Globus pallidus (tissue), 1 donor: ENCODE results near the gene P4HTM.

Experiments
- DNase-seq: peaks from one replicate; pipeline ENCODE4 v3.0.0-alpha.2; 2015; ENCODE audit warnings: low spot score

Gene P4HTM

DNA sequence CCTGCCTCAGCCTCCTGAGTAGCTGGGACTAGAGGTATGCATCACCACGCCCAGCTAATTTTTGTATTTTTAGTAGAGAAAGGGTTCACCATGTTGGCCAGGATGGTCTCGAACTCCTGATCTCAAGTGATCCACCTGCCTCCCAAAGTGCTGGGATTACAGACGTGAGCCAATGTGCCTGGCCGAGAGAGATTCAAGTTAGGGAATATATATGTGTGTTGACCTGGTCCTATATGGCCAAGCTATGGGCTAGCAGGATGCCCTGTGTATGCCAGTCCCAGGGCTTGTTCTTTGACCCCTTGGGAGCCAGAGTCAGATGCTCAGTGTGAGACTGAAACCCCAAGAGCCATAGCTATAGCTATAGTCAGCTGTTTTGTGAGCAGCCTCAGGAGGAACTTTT lies 33.7 kb downstream of the P4HTM start:
- no peak for DNase-seq

DNA sequence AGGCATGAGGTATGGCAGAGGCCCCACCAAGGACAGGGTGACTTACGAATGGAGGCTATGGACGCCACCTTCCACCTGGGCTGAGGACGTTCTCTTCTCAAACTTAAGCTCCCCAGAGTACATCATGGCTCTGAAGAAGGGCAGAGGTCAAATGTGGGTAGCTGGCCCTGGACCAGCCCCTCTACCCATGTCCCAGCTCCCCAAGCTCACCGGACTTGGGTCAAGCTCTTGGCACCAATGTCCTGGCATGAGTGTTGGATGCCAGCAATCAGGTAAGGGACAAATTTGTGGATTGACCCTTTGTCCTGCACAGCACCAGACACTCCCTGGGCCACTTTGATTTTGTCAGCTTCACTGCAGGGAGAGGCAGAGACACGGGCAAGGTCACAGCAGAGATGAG lies 34.4 kb downstream of the P4HTM start:
- DNase-seq: no peak

DNA sequence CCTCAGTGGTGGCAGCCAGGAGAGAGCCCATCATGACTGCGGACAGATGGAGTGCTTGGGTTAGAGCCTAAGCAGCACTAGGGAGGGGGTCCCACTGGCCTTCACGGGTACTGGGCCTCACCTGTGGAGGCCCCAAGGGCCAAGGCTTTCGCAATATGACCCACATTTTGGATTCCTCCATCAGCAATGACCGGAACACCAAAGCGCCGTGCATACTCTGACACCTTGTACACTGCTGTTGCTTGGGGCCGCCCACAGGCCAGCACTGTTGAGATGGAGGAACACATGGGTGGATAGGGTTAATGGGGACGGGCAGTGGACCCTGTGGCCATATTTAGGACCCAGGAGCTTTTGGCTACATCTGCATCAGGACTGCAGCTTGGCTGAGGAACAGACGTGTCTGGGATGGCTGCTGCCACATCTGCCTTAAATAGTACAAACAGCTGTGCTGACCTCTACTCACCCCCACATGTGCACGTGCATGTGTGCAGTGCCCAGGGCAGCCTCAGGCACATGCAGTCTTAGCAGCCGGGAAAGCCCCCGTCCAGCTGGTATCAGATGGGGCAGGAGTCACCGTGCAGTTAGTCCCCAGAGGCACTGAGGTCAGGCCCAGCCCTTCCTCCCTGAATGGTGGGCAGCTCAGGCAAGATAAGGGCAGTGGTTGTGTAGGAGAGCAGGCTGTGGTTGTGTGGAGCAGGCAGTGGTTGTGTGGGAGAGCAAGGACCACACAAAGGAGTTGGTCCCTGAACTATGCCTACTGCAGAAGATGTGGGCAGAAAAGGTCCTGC lies 35.2 kb downstream of the P4HTM start:
- DNase-seq: no peak

DNA sequence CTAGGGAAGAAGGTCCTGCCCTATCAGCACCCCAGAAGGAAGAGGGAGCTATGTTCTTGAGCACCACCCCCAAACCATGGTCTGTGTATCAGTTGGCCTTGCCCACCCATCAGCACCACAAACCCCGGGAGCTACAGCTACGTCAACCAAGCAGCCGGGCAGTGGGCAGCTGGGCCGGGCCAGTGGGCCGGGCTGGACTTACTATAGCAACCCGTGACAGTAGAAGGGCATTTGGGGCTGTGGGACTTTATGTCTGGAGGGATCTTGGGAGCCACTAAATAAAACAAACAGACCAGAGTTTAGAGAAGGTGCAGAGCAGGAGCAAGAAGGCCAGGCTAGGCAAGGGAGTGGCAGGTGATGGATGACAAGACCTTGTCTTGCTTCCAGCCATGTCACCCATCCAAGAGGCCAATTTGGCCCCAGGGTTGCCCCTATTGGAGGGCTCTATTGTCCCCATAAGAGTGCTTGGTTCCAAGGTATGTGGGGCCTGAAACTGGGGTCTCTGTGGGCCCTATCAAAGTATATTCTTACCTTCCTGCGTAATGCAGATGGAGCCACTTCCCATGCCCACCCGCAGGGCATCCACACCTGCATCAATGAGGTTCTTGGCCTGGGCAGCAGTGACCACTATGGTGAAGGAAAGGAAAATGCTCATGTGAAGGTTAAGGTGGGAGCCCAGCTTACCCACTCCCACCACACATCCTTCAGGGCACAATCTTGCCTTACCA lies 35.9 kb downstream of the P4HTM start:
- DNase-seq: no peak

DNA sequence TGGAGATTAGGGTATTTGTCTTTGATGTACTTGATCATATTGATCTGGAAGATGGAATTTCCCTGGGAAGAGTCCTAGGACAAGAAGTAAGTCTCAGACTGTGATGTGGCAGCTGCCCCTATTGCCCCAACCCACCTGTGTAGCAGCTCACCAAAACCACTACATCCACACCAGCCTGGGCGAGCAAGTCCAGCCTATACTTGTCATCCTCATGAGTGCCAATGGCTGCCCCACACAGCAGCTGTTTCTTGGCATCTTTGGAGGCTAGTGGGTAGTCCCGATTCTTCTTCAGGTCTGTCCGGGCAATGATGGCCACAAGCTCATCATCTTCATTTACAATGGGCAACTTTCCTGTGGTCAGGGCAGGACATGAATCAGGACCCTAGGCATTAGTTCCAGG lies 36.5 kb downstream of the P4HTM start:
- DNase-seq: no peak

DNA sequence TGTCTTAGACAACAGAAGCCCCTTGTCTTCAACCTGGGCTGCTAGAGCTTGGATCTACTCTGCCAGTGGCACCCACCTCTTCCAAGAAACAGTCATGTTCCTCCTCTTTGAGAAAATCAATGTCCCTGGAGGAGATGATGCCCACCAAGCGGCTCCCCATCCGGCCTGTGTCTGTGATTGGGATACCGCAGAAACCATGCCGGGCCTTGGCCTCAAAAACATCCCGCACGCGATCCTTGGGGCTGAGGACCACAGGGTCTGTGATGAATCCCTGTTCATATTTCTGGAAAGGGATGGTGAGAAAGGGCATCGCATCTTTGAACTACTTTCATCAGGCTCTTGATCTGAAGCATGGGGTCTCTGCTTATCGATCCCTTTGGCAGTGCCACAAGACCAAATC lies 37.6 kb downstream of the P4HTM start:
- DNase-seq: no peak

DNA sequence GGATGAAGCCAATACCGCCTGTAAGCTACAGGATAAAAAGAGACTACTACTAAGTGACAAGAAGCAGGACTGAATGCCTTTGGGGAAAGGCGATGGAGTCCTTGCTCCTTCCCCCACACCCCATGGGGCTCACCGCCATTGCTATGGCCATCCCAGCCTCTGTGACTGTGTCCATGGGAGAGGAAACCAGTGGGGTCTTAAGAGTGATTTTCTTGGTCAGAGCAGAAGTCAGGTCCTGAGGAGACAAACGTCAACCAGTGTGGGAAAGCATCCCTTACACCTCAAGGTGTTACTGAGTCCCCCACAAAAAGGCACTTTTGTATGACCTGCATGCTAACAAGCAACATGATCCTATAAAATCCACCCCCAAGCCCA lies 38.2 kb downstream of the P4HTM start:
- DNase-seq: no peak

DNA sequence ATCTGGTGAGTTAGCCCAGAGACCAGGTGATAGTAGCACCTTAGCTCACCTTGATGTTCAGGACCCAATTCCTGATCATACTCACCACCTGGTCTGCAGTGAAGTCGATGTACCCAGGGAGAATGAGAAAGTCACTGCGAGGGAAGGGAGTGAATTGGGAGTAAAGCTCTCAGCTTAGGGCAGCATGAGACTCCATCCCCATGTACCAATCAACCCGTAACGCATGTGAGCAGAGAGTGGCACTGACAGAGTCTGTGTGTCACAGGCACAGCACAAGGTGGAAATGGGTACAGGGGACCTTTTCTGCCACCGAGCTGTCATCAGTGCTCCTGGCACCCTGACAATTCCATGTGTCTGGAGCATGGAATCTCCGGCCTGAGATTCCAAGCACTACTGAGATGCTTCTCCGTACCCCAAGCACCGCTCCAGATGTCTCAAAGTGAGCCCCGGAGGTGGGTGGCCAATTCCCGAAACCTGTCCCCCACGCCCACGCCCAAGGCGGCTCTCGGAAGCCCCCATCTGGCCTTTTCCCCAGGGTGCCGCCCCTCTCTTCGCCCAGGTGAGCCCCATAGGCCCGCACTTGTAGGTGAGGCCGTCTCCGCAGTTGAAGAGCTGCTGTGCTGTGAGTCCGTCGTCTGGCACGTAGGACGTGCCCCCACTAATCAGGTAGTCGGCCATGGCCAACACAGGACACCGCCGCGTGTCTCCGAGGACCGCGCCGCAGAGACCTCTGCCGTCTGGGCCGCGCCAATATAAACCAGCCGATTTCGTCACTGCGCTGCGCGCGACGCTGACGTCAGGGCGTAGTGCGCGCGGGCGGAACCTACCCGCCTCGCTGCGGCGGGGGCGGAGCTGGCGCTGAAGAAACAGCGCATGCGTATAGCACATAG lies 38.9 kb downstream of the P4HTM start, which contains the start of gene IMPDH2:
Gene IMPDH2 (minus strand): TSS at position 726 of the 890 bp plus-strand sequence. CDS start 48 bp downstream, at position 678.
- peak; percentile 95 for DNase-seq

DNA sequence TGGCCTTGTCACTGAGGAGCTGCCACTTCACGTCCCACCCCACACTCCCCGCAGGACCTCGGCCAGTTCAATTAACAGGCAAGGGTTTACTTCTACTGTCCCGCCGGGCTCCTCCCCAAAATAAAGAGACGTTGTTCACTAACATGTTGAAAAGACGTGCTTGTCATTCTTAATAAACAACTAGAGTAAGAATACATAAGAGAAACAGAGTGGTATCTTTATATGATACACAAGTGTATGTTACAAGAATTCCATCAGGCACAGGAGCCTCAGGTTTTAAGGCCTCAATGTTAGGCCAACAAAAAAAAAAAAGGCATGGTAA lies 39.5 kb downstream of the P4HTM start:
- DNase-seq: no peak

DNA sequence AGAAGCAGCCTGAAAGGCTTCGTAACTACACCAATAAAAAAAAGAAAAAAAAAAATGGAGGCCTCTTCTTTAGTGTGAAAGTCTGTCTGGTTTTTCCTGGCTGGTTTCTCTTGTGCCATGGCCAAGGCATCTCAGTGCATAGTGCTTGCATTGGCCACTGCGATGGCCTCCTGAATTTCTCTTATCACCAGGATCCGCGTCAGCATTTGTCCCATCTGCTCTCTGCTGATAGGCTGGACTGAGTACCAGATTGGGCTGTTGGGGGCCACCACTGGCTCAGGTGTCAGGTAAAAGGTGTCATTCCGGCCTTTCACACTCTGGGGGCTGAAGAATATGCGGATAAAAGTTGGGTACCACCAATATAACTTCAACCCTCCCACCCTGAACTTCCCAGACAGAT lies 40.3 kb downstream of the P4HTM start:
- DNase-seq: no peak

DNA sequence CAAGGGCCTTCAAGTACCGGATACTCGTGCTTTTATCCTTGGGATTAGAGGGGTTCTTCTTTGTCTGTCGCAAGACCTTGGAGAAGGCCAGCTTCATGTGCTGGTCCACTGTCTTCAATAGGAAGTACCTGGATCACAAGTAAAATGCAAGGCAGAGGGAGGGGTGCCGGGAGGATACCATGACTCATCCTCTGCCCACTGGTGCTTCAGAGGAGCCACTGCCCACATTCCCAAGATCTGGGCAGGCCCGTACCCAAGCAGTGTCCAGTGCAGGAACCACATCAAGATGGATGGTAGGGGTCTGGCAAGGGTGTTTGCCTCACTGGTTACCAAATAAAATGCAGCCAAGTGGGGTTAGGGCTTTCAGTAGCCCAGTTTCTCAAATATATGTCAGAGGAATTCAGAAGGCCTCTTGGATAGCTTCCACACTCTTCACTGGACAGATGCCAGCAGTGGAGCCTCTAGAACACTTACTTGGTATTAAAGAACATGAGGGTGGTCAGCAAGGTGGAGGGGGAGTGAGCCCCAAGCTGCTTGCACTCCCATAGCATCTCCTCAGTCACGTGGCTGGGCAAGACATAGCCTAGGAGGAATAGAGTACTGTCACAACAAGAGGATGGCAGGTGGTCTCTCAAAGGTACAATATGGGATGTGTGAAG lies 42.7 kb downstream of the P4HTM start:
- DNase-seq: no peak

DNA sequence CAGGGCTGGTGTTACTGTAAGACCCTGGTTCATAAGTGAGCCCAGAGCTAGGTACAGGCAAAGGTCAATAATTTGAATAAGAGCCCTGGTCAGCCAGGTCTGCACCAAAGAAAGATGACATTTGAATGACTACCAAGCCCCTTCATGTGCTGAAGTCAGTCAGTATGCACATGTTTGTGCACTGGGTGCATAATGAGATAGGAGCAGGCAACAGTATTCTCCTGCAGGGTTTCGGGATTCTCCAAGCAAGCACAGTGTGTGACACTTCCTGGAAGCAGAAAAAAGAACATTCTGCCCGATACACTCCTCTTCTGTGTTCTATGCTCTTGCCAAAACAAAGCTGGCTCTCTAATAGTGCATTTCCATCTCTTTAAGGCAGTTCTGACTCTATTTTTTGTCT lies 44.6 kb downstream of the P4HTM start:
- no peak for DNase-seq

DNA sequence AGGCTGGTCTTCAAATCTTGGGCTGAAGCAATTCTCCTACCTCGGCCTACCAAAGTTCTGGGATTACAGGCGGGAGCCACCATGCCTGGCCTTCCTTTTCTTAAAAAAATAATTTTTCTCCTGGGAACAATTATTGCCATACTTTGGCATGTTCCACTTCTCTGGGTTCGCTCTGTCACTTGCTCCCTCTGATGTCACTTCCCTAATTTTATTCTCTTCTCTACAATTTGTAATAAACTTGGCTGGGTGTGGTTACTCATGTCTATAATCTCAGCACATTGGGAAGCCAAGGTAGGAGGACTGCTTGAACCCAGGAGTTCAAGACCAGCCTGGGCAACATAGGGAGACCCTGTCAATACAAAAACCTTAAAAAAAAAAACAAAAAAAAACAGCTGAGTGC lies 45.2 kb downstream of the P4HTM start:
- DNase-seq: no peak

DNA sequence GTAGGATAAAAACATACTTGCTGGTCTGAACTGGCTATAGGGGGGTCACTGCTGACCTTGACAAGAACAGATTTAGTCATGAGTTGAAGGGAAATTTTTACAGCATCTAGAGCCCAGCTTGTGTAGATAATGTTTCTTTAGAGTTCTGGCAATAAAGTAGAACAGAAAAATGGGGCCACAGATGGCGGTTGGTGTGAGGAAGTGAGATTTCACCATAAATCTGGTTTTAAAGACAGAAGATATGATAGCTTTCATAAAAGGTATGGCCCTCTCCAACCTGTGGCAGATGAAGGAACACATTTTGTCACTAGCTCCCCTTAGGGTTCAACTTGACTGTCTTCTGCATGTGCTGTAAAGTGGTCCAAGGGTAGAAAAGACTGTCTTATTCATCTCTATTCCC lies 63.5 kb downstream of the P4HTM start:
- no peak for DNase-seq

DNA sequence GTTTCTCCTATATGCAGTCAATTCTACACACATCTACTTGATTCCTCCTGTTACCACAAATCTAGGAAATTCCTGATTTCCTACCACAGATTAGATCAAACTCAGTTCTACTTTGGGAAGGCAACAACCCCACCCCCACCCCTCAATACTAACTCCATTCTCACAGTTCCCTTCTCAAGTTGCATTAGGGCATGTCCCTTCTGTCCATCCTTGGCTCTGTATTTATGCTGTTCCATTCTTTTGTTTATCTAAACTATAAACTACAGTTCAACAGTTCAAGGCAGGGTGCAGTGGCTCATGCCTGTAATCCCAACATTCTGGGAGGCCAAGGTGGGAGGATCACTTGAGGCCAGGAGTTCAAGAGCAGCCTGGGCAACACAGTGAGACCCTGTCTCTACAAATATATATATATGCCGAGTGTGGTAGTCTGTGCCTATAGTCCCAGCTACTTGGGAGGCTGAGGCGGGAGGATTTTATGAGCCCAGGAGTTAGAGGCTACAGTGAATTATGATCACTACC lies 64.4 kb downstream of the P4HTM start:
- DNase-seq: no peak
